ENCODE data around the gene DNAAF8.

The DNAAF8 gene

DNA sequence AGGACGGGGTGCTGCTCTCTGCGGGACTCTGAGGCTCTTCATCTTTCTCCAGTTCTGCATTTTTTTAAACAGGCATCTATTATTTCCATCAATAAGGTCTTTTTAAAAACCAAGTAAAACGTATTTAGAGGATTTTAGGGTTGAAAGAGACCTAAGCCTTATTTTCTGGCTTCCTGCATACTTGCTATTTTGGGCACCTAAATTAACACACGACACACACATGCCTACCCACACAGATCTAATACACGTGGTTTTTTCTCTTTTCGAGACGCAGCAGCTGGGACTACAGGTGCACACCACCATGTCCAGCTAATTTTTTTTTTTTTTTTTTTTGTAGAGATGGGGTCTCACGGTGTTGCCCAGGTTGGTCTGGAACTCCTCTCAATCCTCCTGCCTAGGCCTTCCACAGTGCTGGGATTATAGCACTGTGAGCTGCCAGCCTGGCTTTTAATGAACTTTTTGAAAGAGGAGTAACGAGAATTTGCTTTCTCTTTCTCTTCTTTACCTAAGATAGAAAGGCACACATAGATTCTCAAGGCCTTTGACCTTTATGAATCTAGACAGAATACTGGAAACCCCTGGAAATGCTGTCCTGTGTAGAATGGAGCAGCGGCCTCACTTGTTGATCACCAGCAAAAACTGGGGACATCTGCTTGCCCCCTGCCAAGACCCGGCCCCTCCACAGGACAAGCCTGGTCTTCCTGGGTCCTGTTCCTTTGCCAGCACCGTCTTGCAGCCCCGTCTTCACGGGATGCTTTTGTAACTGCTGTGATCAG lies 13.8 kb downstream of the DNAAF8 start:
- H3K4me3 ChIP-seq, result peak overlapping the region; percentile 22; the same call in 1 of the 2 replicates
- peak overlapping the region; percentile 60 for H3K27ac ChIP-seq
- H3K4me2 ChIP-seq, result peak overlapping the region; percentile 86
- peaks cover 34% of the 10 kb centered on the region for H3K36me3 ChIP-seq
- H3K4me1 ChIP-seq, result peaks cover 66% of the 10 kb centered on the region
- H3K9me3 ChIP-seq, result no peaks in the 10 kb centered on the region
- no peaks in the 10 kb centered on the region for H3K27me3 ChIP-seq
- no peak for TF ChIP-seq Cebpa-rat (IDR thresholded peaks at IDR 0.05)
- peaks cover 33% of the 10 kb centered on the region for H4K20me1 ChIP-seq
- H3K9ac ChIP-seq, result peak overlapping the region; percentile 49

DNA sequence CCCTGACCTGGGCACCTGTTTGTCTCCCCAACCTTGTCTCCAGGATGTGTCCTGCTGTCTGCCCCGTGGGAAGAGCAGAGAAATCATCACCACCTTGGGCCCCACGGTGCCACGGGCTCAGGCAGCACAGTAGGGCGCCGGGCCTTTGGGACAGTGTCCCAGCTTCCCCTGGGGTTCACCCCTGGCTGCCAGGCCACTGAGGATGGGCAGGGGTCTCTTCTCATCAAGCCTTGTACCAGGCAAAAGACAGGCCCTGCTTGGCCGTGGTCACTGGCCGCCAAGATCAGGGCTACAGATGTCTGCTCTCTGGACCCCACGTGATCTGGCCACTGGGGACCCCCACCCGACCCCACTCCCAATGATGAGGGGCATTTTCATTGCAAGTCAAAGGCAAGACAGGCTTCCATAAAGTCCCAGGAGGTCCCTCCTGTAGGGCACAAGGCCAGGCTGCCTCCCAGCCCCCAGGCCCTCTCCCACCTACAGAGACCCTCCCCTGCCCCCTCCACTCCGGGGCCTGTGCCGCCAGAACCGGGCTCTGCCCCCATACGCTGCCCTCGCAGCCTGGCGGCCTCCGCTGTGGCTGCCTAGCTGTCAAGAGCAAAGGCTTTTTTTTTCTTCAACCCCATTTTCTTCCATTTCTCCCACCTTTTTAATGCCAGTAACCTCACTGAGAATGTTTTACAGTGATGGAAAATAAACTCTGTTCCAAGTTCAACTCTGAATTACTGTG lies 14.5 kb downstream of the DNAAF8 start:
- Histone ChIP-seq H3K9ac (peak overlapping the region; percentile 49), H4K20me1 (peaks cover 41% of the 10 kb centered on the region), H3K27me3 (no peaks in the 10 kb centered on the region), H3K4me2 (peak overlapping the region; percentile 86), H3K36me3 (peaks cover 41% of the 10 kb centered on the region), H3K4me1 (peaks cover 59% of the 10 kb centered on the region), H3K4me3 (no peak overlapping the region), H3K27ac (peak overlapping the region; percentile 60), H3K9me3 (no peaks in the 10 kb centered on the region)
- TF ChIP-seq Cebpa-rat (IDR thresholded peaks at IDR 0.05), result no peak

DNA sequence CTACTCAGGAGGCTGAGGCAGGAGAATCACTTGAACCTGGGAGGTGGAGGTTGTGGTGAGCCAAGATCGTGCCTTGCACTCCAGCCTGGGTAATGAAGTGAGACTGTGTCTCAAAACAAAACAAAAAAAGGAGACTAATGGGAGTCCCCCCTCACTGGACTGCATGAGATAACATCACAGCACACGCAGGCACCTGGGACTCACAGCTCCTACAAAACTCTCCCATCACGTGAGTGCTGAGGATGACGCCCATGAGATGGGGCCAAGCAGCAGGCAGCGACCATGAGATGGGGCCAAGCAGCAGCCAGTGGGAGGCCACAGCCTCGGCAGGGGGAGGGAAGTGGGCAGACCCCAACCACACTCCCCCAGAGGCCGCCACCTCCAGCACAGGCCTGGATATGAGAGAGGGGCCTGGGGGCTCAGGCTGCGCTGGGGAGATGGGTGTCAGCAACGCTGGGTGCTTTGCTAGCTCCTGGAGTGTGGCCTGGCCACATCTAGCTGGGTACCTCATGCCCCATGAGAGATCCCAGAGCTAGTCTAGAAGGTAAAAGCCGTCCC lies 15.4 kb downstream of the DNAAF8 start:
- no peak overlapping the region for H3K9ac ChIP-seq
- peaks cover 50% of the 10 kb centered on the region for H3K36me3 ChIP-seq
- H3K4me2 ChIP-seq, result peak overlapping the region; percentile 36
- H3K4me1 ChIP-seq, result peaks cover 59% of the 10 kb centered on the region
- no peak overlapping the region for H3K27ac ChIP-seq
- no peak overlapping the region for H3K4me3 ChIP-seq
- no peak for TF ChIP-seq Cebpa-rat (IDR thresholded peaks at IDR 0.05)
- 0 out of 2 replicates have a peak, but pooled peaks cover 1% of the 10 kb centered on the region for H3K9me3 ChIP-seq
- peaks cover 44% of the 10 kb centered on the region for H4K20me1 ChIP-seq
- H3K27me3 ChIP-seq, result no peaks in the 10 kb centered on the region

DNA sequence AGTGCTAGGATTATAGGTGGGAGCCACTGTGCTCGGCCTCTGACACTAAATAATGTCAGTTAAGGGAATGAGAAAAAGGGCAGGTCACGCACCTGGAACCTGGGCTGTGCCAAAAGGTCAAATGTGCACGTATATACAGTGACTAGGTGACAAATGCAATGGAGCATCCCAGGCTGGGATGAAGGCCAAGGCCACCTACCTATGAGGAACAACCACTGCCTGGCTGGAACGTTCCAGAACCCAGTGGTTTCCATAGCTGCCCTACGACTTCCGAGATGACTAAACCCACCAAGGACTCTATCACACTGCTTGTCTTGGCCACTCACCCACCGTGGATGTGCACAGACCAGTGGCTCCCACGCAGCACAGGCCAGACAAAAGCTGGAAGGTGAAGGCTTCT lies 16.6 kb downstream of the DNAAF8 start:
- Histone ChIP-seq H3K4me3 (no peak overlapping the region), H3K27ac (no peak overlapping the region), H3K9me3 (peaks cover 12% of the 10 kb centered on the region; the same call in 1 of the 2 replicates), H3K27me3 (no peaks in the 10 kb centered on the region), H3K36me3 (peaks cover 62% of the 10 kb centered on the region), H3K4me2 (no peak overlapping the region), H4K20me1 (peaks cover 44% of the 10 kb centered on the region), H3K9ac (no peak overlapping the region), H3K4me1 (peaks cover 51% of the 10 kb centered on the region)
- TF ChIP-seq Cebpa-rat (IDR thresholded peaks at IDR 0.05), result no peak

DNA sequence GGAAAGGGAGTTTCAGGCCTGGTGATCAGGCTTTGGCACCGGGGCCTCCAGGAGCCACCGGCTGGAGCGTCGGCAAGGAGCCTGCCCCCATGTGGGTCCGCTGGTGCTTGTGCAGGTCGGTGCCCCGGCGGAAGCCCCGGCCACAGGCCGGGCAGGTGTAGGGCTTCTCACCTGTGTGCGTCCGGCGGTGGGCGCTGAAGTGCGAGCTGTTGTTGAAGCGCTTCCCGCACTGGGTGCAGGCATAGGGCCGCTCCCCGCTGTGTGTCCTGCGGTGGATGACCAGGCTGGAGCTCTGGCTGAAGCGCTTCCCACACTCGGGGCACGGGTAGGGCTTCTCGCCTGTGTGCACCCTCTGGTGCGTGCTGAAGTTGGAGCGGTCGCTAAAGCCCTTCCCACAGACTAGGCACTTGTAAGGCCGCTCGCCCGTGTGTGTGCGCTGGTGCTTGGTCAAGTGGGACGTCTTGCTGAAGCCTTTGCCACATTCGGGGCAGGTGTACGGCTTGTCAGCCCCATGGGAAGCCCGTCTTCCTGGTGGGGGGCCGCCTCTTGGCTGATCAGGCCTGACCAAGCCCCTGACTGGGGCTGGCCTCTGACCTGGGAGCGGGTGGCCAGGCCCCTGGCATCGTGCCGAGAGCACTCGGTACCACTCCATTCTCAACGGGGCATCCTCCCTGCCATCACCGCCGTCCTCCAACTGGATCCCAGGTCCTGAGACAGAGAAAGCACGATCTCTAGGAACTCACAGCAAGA lies 18.2 kb downstream of the DNAAF8 start:
- H3K9me3 ChIP-seq, result peaks cover 13% of the 10 kb centered on the region; the same call in 1 of the 2 replicates
- peak overlapping the region; percentile 20; the same call in 1 of the 2 replicates for H3K4me2 ChIP-seq
- H4K20me1 ChIP-seq, result peaks cover 39% of the 10 kb centered on the region
- H3K36me3 ChIP-seq, result peaks cover 78% of the 10 kb centered on the region
- peak overlapping the region; percentile 29; the same call in 1 of the 2 replicates for H3K9ac ChIP-seq
- no peaks in the 10 kb centered on the region for H3K27me3 ChIP-seq
- H3K4me3 ChIP-seq, result no peak overlapping the region
- no peak for TF ChIP-seq Cebpa-rat (IDR thresholded peaks at IDR 0.05)
- 0 out of 2 replicates have a peak overlapping the region, but pooled peaks have one; percentile 26 for H3K27ac ChIP-seq
- H3K4me1 ChIP-seq, result peaks cover 35% of the 10 kb centered on the region

DNA sequence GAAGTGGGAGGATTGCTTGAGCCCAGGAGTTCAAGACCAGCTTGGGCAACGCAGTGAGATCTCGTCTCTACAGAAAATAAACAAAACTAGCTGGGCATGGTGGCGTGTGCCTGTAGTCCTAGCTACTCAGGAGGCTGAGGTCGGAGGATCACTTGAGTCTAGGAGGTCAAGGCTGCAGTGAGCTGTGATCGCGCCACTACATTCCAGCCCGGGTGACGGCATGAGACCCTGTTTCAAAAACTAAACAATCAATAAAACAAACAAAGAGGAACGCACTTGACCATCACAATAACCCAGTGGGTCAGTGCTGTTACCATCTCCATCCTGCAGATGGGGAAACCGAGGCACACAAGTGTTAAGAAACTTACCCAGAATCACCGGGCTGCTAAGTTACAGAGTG lies 18.9 kb downstream of the DNAAF8 start:
- no peak overlapping the region for H3K4me3 ChIP-seq
- H3K36me3 ChIP-seq, result peaks cover 85% of the 10 kb centered on the region

DNA sequence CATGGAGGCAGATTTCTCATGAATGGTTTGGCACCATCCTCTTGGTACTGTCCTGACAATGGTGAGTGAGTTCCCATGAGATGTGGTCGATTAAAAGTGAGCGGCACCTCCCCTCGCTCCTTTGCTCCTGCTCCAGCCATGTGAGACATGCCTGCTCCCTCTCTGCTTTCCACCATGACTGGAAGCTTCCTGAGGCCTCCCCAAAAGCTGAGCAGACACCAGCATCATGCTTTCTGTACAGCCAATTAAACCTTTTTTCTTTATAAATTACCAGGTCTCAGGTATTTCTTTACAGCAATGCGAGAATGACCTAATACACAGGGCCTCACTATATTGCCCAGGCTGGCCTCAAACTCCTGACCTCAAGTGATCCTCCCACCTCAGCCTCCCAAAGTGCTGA lies 20.5 kb downstream of the DNAAF8 start:
- Histone ChIP-seq H3K36me3 (peaks cover 99% of the 10 kb centered on the region), H3K9ac (no peak overlapping the region), H3K27ac (no peak overlapping the region), H3K4me3 (no peak overlapping the region), H3K9me3 (peaks cover 13% of the 10 kb centered on the region; the same call in 1 of the 2 replicates), H3K27me3 (no peaks in the 10 kb centered on the region), H4K20me1 (peaks cover 37% of the 10 kb centered on the region), H3K4me1 (peaks cover 12% of the 10 kb centered on the region), H3K4me2 (no peak overlapping the region)
- no peak for TF ChIP-seq Cebpa-rat (IDR thresholded peaks at IDR 0.05)

More for the DNA sequence above, 18.9 kb downstream of the DNAAF8 start:
- Histone ChIP-seq H4K20me1 (peaks cover 39% of the 10 kb centered on the region), H3K27me3 (no peaks in the 10 kb centered on the region), H3K9me3 (peaks cover 13% of the 10 kb centered on the region; the same call in 1 of the 2 replicates), H3K27ac (no peak overlapping the region), H3K9ac (no peak overlapping the region), H3K4me1 (peaks cover 28% of the 10 kb centered on the region), H3K4me2 (no peak overlapping the region)
- TF ChIP-seq Cebpa-rat (IDR thresholded peaks at IDR 0.05), result no peak

DNA sequence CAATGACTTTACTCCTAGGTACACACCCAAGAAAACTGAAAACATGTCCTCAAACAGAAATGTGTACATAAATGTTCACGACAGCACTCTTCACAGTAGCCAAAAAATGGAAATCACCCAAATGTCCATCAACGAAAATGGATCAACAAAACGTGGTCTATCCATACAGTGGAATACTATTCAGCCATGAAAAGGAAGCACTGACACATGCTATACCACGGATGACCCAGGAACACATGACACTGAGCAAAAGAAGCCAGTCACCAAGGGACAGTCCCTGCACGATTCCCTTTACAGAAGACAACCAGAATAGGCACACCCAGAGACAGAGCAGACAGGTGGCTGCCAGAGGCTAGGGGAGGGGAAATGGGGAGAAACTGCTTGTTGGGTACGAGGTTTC lies 21.4 kb downstream of the DNAAF8 start:
- H3K9ac ChIP-seq, result no peak overlapping the region
- no peak for TF ChIP-seq Cebpa-rat (IDR thresholded peaks at IDR 0.05)
- H3K4me1 ChIP-seq, result peaks cover 8% of the 10 kb centered on the region
- no peaks in the 10 kb centered on the region for H3K27me3 ChIP-seq
- no peak overlapping the region for H3K27ac ChIP-seq
- peaks cover 13% of the 10 kb centered on the region; the same call in 1 of the 2 replicates for H3K9me3 ChIP-seq
- peaks cover 41% of the 10 kb centered on the region for H4K20me1 ChIP-seq
- H3K4me3 ChIP-seq, result no peak overlapping the region
- H3K36me3 ChIP-seq, result peaks cover 100% of the 10 kb centered on the region
- H3K4me2 ChIP-seq, result no peak overlapping the region

DNA sequence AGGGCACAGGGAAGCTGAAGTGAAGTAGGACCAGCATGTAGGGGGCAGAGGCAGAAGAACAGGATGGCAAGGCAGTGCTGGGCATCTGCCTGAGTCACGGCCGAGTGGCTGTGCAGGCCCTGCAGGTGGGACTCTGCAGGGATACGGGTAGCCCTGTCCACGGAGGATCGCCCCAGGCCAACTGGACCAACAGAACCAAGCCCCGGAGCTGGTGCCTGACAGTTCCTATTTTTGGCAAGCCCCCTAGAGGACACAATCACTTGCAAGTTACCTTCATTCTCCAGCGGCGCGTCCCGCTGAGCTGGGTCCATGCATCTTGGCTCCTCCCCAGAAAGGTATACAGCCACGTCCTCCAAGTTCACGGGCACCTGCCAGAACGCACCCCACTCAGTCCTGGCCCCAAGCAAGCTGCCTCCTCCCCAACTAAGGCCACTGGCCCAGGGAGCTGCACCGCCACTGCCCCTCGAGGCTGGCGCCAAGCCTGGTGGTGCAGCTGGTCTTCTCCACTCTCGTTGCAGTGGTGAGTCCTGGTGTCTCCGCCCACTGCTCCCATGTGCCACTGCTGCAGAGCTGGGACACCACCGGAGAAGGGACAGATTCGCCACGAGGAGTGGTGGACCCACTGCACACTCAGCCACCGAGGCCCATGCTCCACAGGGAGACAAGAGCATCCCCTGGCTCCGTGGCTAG lies 26.0 kb downstream of the DNAAF8 start:
- Histone ChIP-seq H3K9me3 (peaks cover 6% of the 10 kb centered on the region; the same call in 1 of the 2 replicates), H3K36me3 (peaks cover 98% of the 10 kb centered on the region), H3K4me1 (peaks cover 23% of the 10 kb centered on the region), H3K27ac (no peak overlapping the region), H4K20me1 (peaks cover 43% of the 10 kb centered on the region; the same call in 1 of the 2 replicates), H3K4me3 (no peak overlapping the region), H3K9ac (no peak overlapping the region), H3K4me2 (no peak overlapping the region), H3K27me3 (no peaks in the 10 kb centered on the region)
- no peak for TF ChIP-seq Cebpa-rat (IDR thresholded peaks at IDR 0.05)
